HG03045 (cell line): ENCODE measurements around the gene PLPPR2.
"Not testable (repeated sequence)": the region's sequence is repeated elsewhere in the genome, so short reads cannot be mapped to it uniquely, and the experiment has no call there.

Source experiments
- ATAC-seq: cut with Tn5 transposase; IDR thresholded peaks from one replicate; pipeline ENCODE4 v1.9.1; 2021; ENCODE audit warnings: mild to moderate bottlenecking, moderate library complexity; ENCODE audit not compliant: unreplicated experiment

Gene PLPPR2

GRCh38 chr19:11367528-11367927 lies 12.3 kb downstream of the PLPPR2 start:
- no peak for ATAC-seq

- no peak for ATAC-seq
Observed at GRCh38 chr19:11370744-11371143, 15.5 kb downstream of the PLPPR2 start.

- ATAC-seq = no peak
Observed at GRCh38 chr19:11373166-11373884, 18.1 kb downstream of the PLPPR2 start.

DNA sequence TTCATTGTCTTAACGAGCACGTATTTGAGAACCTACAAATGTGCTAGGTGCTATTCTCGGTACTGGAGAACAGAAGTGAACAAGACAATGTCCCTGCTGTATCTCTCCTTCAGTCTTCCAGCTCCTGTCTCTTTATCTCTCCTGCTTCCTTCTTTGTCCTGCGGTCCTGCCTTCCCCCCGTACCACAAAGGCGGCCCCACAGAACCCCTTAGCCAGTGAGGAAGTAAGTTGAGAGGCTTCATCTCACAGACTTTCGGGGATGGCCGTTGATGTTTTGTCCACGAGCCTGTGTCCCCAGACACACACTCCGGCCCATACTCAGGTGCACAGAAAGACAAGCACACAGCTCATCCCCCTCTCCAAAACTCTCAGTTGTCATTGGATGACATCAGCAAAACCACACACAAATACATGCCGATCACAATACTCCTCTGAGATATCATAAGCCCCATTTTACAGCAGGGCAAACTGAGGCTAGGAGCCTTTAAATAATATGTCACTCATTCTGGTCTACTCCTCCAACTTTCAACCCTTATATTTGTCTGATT lies 18.7 kb downstream of the PLPPR2 start:
- ATAC-seq = no peak

DNA sequence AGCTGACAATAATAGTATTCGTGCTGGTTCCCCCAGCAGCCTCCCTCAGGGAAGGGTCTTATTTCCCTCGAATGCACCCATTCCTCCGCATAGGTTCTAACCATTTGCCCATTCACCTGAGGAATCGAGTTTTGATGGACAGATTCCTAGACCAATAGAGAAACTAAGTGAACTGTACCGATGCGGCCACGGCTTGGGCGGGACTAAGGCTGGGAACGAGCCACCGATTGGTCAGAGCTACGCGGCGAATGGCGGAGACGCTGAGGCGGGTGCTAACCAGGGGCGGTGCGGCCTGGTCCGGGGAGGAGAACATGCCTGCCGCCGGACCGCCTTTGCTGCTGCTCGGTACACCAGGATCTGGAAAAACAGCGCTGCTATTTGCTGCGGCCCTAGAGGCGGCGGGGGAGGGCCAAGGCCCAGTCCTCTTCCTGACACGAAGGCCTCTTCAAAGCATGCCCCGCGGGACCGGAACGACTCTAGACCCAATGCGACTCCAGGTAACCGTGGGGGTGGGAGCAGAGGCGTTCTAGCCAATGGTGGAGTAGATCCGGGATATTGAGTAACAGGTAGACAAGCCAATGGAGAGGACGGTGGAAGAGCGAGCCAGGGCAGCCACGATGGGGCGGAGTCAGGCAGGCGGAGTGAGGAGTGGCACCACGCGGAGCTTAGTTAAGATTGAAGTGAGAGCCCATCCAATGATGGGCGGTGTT lies 19.4 kb downstream of the PLPPR2 start, which contains the start of gene SWSAP1:
Gene SWSAP1, plus strand, starts transcription at position 234 of the 710 bp plus-strand sequence. Its CDS starts 15 bp downstream, at position 249.
- ATAC-seq = peak; percentile 88

- ATAC-seq = no peak
Observed at GRCh38 chr19:11375143-11375948, 20.1 kb downstream of the PLPPR2 start.

- ATAC-seq = no peak
Observed at GRCh38 chr19:11377237-11377636, 22.0 kb downstream of the PLPPR2 start.

GRCh38 chr19:11377756-11378155 lies 22.5 kb downstream of the PLPPR2 start:
- ATAC-seq = no peak

DNA sequence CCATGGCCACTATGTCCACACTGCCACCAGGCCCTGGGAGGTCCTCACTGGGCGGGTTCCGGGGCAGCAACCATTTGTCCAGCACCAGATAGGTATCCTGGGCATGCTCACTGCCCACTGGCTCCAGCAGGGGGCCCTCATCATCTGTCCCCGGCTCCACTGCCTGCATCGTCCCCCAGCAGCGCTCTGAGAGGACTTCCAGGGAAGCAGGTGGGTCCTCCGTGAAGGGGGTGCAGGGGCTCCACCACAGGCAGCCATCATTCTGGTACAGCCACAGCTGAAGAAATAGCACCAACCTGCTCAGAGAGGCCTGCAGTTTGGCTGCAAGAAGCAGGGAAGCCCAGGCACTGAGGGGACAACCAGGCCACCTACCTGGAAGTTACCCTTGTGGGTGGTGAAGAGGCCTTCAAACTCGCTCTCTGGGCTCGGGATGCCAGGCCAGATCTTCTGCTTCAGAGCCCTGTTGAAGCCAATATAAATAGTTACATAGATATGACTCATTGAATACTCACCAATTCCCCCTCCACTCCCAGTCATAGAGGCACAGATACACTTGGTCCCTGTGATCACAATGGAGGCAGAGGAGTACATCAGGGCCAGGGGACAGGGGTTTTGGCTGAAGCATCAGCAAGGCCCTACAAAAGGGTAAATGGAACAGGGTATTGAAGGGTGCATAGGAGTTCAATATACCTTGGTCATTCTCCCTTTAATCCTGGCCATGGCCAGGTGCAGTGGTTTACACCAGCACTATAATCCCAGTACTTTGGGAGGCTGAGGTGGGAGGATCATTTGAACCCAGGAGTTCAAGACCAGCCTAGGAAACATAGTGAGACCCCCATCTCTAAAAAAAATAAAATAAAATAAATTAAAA lies 23.3 kb downstream of the PLPPR2 start:
- no peak for ATAC-seq

DNA sequence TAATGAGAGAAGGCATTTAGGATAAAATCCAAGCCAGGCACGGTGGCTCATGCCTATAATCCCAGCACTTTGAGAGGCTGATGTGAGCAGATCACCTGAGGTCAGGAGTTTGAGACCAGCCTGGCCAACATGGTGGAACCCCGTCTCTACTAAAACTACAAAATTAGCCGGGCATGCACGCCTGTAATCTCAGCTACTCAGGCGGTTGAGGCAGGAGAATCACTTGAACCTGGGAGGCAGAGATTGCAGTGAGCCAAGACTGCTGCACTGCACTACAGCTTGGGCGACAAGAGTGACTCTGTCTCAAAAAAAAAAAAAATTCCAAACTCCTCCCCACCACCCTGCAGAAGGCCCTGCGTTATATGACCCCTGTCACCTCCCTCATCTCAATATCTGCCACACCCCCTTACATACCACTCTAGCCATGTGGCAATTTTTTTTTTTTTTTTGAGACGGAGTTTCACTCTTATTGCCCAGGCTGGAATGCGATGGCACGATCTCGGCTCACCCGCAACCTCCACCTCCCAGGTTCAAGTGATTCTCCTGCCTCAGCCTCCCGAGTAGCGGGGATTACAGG lies 24.1 kb downstream of the PLPPR2 start:
- ATAC-seq = not testable (repeated sequence)

GRCh38 chr19:11379857-11380350 lies 24.7 kb downstream of the PLPPR2 start:
- ATAC-seq = no peak

DNA sequence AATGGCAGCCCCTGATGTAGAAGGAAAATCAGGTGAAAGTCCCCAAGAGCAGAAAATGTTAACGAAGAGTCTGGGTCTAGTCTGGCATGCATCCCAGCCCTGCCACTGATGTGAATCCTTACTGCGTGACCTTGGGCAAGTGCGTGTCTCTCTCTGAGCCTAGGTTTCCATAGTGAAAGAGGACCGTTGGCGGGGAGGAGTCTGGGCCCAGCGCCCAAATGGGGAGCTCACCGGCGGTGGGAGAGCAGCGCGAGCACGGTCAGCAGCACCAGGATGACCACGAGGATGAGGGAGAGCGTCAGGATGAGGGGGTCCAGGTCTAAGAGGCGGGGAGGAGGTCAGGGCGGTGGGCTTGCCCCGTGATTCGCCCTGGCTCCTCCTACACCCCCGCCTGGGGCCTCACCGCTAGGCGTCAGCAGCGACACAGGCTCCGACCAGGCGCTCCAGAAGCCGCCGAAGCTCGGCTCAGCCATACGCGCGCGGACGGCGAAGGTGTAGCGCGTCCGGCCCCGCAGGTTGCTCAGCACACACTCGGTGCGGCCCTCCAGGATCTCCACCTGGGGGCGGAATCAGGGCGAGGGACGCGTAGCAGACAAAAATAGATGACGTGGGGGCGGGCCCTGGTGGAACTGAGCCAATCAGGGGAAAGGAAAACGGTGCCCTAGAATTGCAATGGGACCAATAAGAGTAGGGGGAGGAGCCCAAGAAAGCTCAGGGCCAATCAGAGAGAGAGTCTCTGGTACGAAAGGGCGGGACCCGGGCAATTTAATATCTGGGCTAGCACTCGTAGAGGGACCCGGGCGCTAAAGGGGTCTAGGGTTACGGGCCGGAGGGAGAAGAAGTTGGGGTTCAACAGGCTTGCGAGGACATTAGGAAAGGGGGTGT lies 25.7 kb downstream of the PLPPR2 start:
- ATAC-seq = peak; percentile 80

GRCh38 chr19:11382898-11383705 lies 27.9 kb downstream of the PLPPR2 start:
- no peak for ATAC-seq

GRCh38 chr19:11383706-11384048 lies 28.4 kb downstream of the PLPPR2 start:
- no peak for ATAC-seq

DNA sequence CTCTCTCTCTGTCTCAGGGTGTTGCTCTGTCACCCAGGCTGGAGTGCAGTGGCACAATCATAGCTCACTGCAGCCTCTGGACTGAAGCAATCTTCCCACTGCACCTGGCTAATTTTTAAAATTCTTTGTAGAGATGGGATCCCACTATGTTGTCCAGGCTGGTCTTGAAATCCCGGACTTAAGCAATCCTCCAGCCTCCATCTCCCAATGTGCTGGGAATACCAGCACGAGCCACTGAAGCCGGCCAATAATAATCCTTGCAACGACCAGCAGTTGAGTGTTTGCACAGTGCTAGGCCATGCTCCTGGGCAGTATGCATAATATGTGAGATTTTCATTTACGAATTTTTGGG lies 29.5 kb downstream of the PLPPR2 start:
- no peak for ATAC-seq

DNA sequence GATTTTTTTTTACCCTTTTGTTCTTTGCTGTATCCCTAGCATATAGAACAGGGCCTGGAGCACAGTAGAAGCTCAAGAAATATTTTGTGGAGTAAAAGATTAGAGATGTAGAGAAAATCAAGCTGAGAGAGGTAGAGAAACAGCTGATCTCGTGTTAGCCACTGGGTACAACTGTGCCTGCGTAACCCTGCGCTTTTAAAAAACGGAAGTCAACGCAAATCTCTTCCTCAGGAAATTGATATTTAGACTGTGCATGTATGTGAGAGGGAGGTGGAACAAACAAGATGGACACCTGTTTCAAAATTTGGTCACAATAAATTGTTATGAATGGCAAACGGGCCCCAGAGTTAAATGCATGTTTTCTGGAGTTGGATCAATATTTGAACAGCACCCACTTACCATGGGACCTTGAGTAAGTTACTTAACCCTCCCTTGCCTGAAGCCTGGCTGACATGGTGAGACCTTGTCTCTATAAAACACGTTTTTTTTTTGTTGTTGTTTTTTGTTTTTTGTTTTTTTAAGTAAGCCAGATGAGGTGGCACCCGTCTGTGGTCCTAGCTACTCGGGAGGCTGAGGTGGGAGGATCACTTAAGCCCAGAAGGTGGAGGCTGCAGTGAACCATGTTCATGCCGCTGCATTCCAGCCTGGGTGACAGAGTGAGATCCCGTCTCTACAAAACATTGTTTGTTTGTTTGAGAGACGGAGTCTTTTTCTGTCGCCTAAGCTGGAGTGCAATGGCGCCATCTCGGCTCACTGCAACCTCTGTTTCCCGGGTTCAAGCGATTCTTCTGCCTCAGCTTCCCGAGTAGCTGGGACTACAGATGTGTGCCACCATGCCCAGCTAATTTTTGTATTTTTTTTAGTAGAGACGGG lies 32.2 kb downstream of the PLPPR2 start:
- no peak for ATAC-seq

DNA sequence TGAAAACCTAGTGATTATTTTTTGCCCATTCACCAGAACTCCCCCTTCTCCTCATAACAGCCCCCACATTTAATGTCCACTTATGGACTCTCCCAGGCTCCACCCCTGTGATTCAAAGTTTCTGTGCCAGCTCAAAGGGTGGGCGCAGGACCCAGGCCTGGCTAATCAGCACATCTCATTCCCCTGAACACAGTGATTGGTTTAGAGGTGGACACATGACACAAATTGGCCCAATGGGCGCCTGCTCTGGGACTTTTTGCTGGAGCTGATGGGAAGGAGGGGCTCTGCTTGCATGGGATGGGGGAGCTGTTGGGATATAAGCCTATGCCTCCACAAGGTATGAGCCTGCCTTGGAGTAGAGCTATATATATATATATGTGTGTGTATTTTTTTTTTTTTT lies 35.1 kb downstream of the PLPPR2 start:
- no peak for ATAC-seq
